Esophagus (tissue), 2 donors: ENCODE results near the gene EFCAB9. TPM values are rescaled to one million over a fixed set of nuclear protein-coding genes. Genes with fewer than 3 reads are reported as not detected.

Experiments
- H3K27ac ChIP-seq, 2 donors: one replicate each; pipeline ENCODE4 v1.5.1; 2013; ENCODE audit warnings: low read depth in 2 of 2, mild to moderate bottlenecking in 2 of 2, inconsistent platforms in 1 of 2, low read length in 1 of 2, moderate library complexity in 1 of 2
- H3K27me3 ChIP-seq, 2 donors: one replicate each; pipeline ENCODE4 v1.6.1; 2013; ENCODE audit warnings: low read length in 2 of 2, control low read depth in 1 of 2, mild to moderate bottlenecking in 1 of 2; ENCODE audit not compliant: insufficient read depth in 2 of 2, control insufficient read depth in 1 of 2
- H3K36me3 ChIP-seq, 2 donors: one replicate each; pipeline ENCODE4 v1.6.1; 2013; ENCODE audit warnings: low read length in 1 of 2; ENCODE audit not compliant: control insufficient read depth in 2 of 2, insufficient read depth in 2 of 2
- H3K4me1 ChIP-seq, 2 donors: one replicate each; pipeline ENCODE4 v1.6.1; 2013; ENCODE audit warnings: low read length in 1 of 2; ENCODE audit not compliant: control insufficient read depth in 2 of 2, insufficient read depth in 2 of 2
- H3K4me3 ChIP-seq, 2 donors: one replicate each; pipeline ENCODE4 v1.5.1; 2013; ENCODE audit warnings: low read length in 2 of 2, mild to moderate bottlenecking in 2 of 2, low read depth in 1 of 2, moderate library complexity in 1 of 2
- H3K9me3 ChIP-seq, 2 donors: one replicate each; pipeline ENCODE4 v1.6.1; 2013; ENCODE audit warnings: mild to moderate bottlenecking in 2 of 2, low read depth in 1 of 2, low read length in 1 of 2, moderate library complexity in 1 of 2; ENCODE audit not compliant: control insufficient read depth in 2 of 2, insufficient read depth in 1 of 2
- WGBS, 2 donors: extraction: QIAGEN DNeasy Blood & Tissue Kit; methylation state at CpG; one replicate each; pipeline ENCODE4 v1.1.7; 2013; 5-methylcytosine and 5-hydroxymethylcytosine counted together
- polyA plus RNA-seq, 2 donors: library from polyadenylated mRNA; stranded (reverse); fragments of 200-250 nt; gene quantifications; one replicate each; pipeline ENCODE4 v1.2.3, GENCODE V29; 2013
- donor health status: healthy with polysubstance abuse.
- donor health status: Bipolar disorder and iron deficiency.

EFCAB9 gene
- polyA plus RNA-seq, 2 donors = not detected

DNA sequence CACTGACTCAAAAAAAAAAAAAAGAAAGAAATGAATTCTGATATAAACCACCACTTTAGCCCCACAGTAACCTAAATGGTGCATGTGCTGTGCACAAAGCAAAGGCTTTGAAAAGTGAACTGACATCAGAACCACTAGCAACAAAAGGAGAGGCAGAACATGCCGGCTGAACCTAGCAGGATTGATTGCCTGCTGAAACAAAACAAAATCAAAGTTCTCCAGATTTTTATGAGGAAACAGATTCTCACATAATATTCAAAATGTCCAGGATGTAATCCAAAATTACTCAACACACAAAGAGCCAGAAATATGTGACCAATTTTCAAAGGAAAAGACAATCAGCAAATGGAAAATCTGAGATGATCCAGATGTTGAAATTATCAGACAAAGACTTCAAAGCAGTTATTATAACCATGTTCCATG is 51.7 kb downstream of the EFCAB9 start:
- H3K4me3 ChIP-seq = no peak overlapping the region
- 75 to 82% methylated on average over 1 of the region's 1 CpG for WGBS, 2 donors
- no peaks in the 10 kb centered on the region for H3K4me1 ChIP-seq
- no peaks in the 10 kb centered on the region for H3K27me3 ChIP-seq
- no peaks in the 10 kb centered on the region for H3K36me3 ChIP-seq
- no peaks in the 10 kb centered on the region for H3K9me3 ChIP-seq
- no peak overlapping the region for H3K27ac ChIP-seq

- Histone ChIP-seq H3K4me1 (no peaks in the 10 kb centered on the region), H3K27me3 (no peaks in the 10 kb centered on the region), H3K4me3 (no peak overlapping the region), H3K36me3 (no peaks in the 10 kb centered on the region), H3K27ac (no peak overlapping the region), H3K9me3 (peaks cover 0 to 3% of the 10 kb centered on the region in 2 donors)
- WGBS, 2 donors = 78 to 80% methylated on average over 2 of the region's 2 CpGs
These were observed 54.7 kb downstream of the EFCAB9 start for GRCh38 chr5:172248637-172249036.

DNA sequence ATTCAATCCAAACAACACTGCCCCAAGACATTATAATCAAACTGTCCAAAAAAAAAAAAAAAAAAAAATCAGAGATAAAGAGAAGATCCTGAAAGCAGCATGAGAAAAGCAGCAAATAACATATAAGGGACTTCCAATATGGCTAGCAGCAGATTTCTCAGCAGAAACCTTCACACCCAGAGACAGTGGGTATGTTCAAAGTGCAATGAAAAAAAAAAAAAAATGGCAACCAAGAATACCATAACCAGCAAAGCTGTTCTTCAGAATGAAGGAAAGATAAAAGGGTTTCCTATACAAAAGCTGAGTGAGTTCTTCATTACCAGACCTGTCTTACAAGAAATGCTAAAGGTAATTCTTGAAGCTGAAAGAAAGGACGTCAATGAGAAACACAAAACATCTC is 57.4 kb downstream of the EFCAB9 start:
- H3K27ac ChIP-seq = no peak overlapping the region

GRCh38 chr5:172252501-172252900 is 58.5 kb downstream of the EFCAB9 start:
- H3K9me3 ChIP-seq = peaks cover 2 to 3% of the 10 kb centered on the region in 2 donors
- no peaks in the 10 kb centered on the region for H3K27me3 ChIP-seq
- 81 to 82% methylated on average over 2 of the region's 2 CpGs for WGBS, 2 donors

More for the DNA sequence above, 57.4 kb downstream of the EFCAB9 start:
- Histone ChIP-seq H3K27me3 (no peaks in the 10 kb centered on the region), H3K36me3 (peaks cover 0 to 8% of the 10 kb centered on the region in 2 donors), H3K4me1 (no peaks in the 10 kb centered on the region), H3K9me3 (peaks cover 2 to 3% of the 10 kb centered on the region in 2 donors), H3K4me3 (no peak overlapping the region)
- 94 to 95% methylated on average over 1 of the region's 1 CpG for WGBS, 2 donors

More at GRCh38 chr5:172252501-172252900, 58.5 kb downstream of the EFCAB9 start:
- H3K4me1 ChIP-seq = no peaks in the 10 kb centered on the region
- peaks cover 0 to 8% of the 10 kb centered on the region in 2 donors for H3K36me3 ChIP-seq
- no peak overlapping the region for H3K27ac ChIP-seq
- H3K4me3 ChIP-seq = no peak overlapping the region

Other genes starting within 250 kb of the EFCAB9 start
- 10 to 100 TPM in 1 of 2 donors, 1 to 10 TPM in 1; 8.9 to 17.4 TPM for gene FBXW11, start 187.5 kb upstream of the EFCAB9 start, polyA plus RNA-seq
- gene STK10, start 5.9 kb upstream of the EFCAB9 start, polyA plus RNA-seq = 1 to 10 TPM; 3.9 to 7.7 TPM
- 1 to 10 TPM; 5.8 to 6.5 TPM for gene UBTD2, start 89.6 kb downstream of the EFCAB9 start, polyA plus RNA-seq